Transverse colon (tissue), 4 donors: ENCODE results near the gene NAAA. TPM values are rescaled to one million over a fixed set of nuclear protein-coding genes. Genes with fewer than 3 reads are reported as not detected.

Source experiments
- DNase-seq: peaks from one replicate; pipeline ENCODE4 v3.0.0-alpha.2; 2019
- H3K27ac ChIP-seq, 4 donors: fragments of 200-600 bp; sonication (generic); 2 replicates each; pipeline ENCODE4 v1.5.1; 2016 to 2018; ENCODE audit warnings: inconsistent platforms in 4 of 4
- H3K27me3 ChIP-seq: fragments of 200-600 bp; sonication (generic); 2 replicates; pipeline ENCODE4 v1.5.1; 2017; ENCODE audit warnings: inconsistent platforms
- H3K36me3 ChIP-seq, 4 donors: fragments of 200-600 bp; sonication (generic); 2 replicates each; pipeline ENCODE4 v1.5.1; 2017 to 2019; ENCODE audit warnings: inconsistent platforms in 4 of 4
- H3K4me1 ChIP-seq, 4 donors: fragments of 200-600 bp; sonication (generic); 2 replicates each; pipeline ENCODE4 v1.5.1; 2017 to 2020; ENCODE audit warnings: inconsistent platforms in 4 of 4
- H3K4me3 ChIP-seq, 4 donors: fragments of 200-600 bp; sonication (generic); 1 replicate in 1 of 4; 2 replicates in 3 of 4; pipeline versions ENCODE4 v1.5.1 to v1.6.1; 2017 to 2019; ENCODE audit warnings: inconsistent platforms in 4 of 4
- H3K9me3 ChIP-seq, 2 donors: fragments of 200-600 bp; sonication (generic); 2 replicates each; pipeline ENCODE4 v1.5.1; 2017 to 2019; ENCODE audit warnings: inconsistent platforms in 2 of 2
- CTCF ChIP-seq, 5 experiments: fragments of 200-600 bp in 3 of 5; fragments of 450-650 bp in 2 of 5; sonication (generic) in 3 of 5; IDR thresholded peaks; 1 replicate in 2 of 5; 2 replicates in 3 of 5; pipeline ENCODE4 v1.5.1; 2016 to 2017; ENCODE audit warnings: antibody characterized with exemption in 5 of 5, inconsistent platforms in 3 of 5, mild to moderate bottlenecking in 2 of 5, moderate library complexity in 1 of 5
- EP300 ChIP-seq: sonication (generic); formaldehyde crosslinking; IDR thresholded peaks from one replicate; pipeline ENCODE4 v1.6.1; 2017; ENCODE audit warnings: antibody characterized with exemption, low read depth
- POLR2A ChIP-seq: fragments of 450-650 bp; IDR thresholded peaks from one replicate; pipeline ENCODE4 v1.6.1; 2016; ENCODE audit warnings: antibody characterized with exemption, mild to moderate bottlenecking, moderate library complexity
- POLR2AphosphoS5 ChIP-seq, 3 donors: sonication (generic); formaldehyde crosslinking; IDR thresholded peaks; one replicate each; pipeline ENCODE4 v1.6.1; 2016; ENCODE audit warnings: antibody characterized with exemption in 3 of 3
- WGBS, 2 donors: methylation state at CpG; one replicate each; pipeline ENCODE4 v1.1.5; 2018; ENCODE audit warnings: low coverage in 1 of 2; 5-methylcytosine and 5-hydroxymethylcytosine counted together
- in situ Hi-C, 4 donors: fragments of 200-750 bp; cut with MboI; loops; one replicate each; pipeline versions ENCODE4 v1.15.0 to v1.15.1; 2017; ENCODE audit warnings: low sequenced_read_pairs in 3 of 4, low pct_ligation_motif_present in 1 of 4, low pct_unique_long_range_greater_than_20kb in 1 of 4
- intact Hi-C: fragments of 100-400 bp; cut with DNase I; formaldehyde crosslinking; loops from one replicate; pipeline ENCODE4 v1.15.1; 2023; ENCODE audit warnings: low total_unique reads
- total RNA-seq, 4 donors: library from RNA; depleted of rRNA; stranded (reverse); fragments of >200 nt; gene quantifications; one replicate each; pipeline ENCODE4 v1.1.0, GENCODE V29; 2016

The NAAA gene
- total RNA-seq, 4 donors from 2014 or later, result 219 to 603 (median 461) TPM

GRCh38 chr4:75924309-75924827, 16.4 kb downstream of the NAAA start:
- Histone ChIP-seq H3K36me3 (peaks cover 0 to 15% (median 1%) of the 10 kb centered on the region in 4 donors), H3K9me3 (no peaks in the 10 kb centered on the region), H3K4me1 (peaks cover 4 to 38% (median 25%) of the 10 kb centered on the region in 4 donors), H3K27me3 (no peaks in the 10 kb centered on the region), H3K27ac (no peak overlapping the region), H3K4me3 (no peak overlapping the region)
- intact Hi-C loops, result no loop called here
- DNase-seq, result no peak
- WGBS, 2 donors, result 90 to 98% methylated on average over 4 to 5 of the region's 5 CpGs
- TF ChIP-seq POLR2A (no peak), EP300 (no peak), POLR2AphosphoS5 (IDR thresholded peaks at IDR 0.05) (no peak), CTCF (IDR thresholded peaks at IDR 0.05) (no peak)
- in situ Hi-C loops, result no loop called here

GRCh38 chr4:75922588-75922987, 18.2 kb downstream of the NAAA start:
- peaks cover 0 to 15% (median 0%) of the 10 kb centered on the region in 4 donors for H3K36me3 ChIP-seq
- in situ Hi-C loops, result no loop called here
- H3K27ac ChIP-seq, result peak overlapping the region; percentile 70 to 82 (median 80)
- H3K4me3 ChIP-seq, result no peak overlapping the region
- 91 to 100% methylated on average over 1 of the region's 1 CpG for WGBS, 2 donors
- no peaks in the 10 kb centered on the region for H3K9me3 ChIP-seq
- intact Hi-C loops, result no loop called here
- DNase-seq, result no peak
- TF ChIP-seq POLR2AphosphoS5 (IDR thresholded peaks at IDR 0.05) (no peak), EP300 (no peak), POLR2A (no peak), CTCF (IDR thresholded peaks at IDR 0.05) (no peak)
- H3K27me3 ChIP-seq, result no peaks in the 10 kb centered on the region
- H3K4me1 ChIP-seq, result peaks cover 4 to 46% (median 29%) of the 10 kb centered on the region in 4 donors

GRCh38 chr4:75921910-75922309, 18.9 kb downstream of the NAAA start:
- Histone ChIP-seq H3K27ac (peak overlapping the region; percentile 70 to 82 (median 80)), H3K36me3 (peaks cover 0 to 17% (median 0%) of the 10 kb centered on the region in 4 donors), H3K4me3 (no peak overlapping the region), H3K27me3 (no peaks in the 10 kb centered on the region), H3K9me3 (no peaks in the 10 kb centered on the region), H3K4me1 (peaks cover 4 to 50% (median 29%) of the 10 kb centered on the region in 4 donors)
- TF ChIP-seq EP300 (no peak), POLR2AphosphoS5 (IDR thresholded peaks at IDR 0.05) (peak in 1 of 3 donors; percentile 13)
- 53 to 67% methylated on average over 1 to 2 of the region's 2 CpGs for WGBS, 2 donors
- DNase-seq, result peak; percentile 47
- in situ Hi-C loops, result no loop called here
- intact Hi-C loops, result no loop called here

- intact Hi-C loops (no loop called here), in situ Hi-C loops (no loop called here)
- no peak overlapping the region for H3K4me3 ChIP-seq
- 56% methylated on average over 4 of the region's 4 CpGs; no CpG with 5 or more reads in 1 of the 2 donors for WGBS, 2 donors
- H3K9me3 ChIP-seq, result no peaks in the 10 kb centered on the region
- H3K27ac ChIP-seq, result peak overlapping the region; percentile 70 to 82 (median 80)
- peaks cover 15 to 65% (median 40%) of the 10 kb centered on the region in 4 donors for H3K4me1 ChIP-seq
- H3K27me3 ChIP-seq, result no peaks in the 10 kb centered on the region
- DNase-seq, result peak; percentile 21
- no peak for TF ChIP-seq POLR2AphosphoS5 (IDR thresholded peaks at IDR 0.05)
- TF ChIP-seq POLR2A, result no peak
- no peak for TF ChIP-seq EP300
- no peak for TF ChIP-seq CTCF (IDR thresholded peaks at IDR 0.05)
- H3K36me3 ChIP-seq, result peaks cover 0 to 15% (median 0%) of the 10 kb centered on the region in 4 donors
These were observed 20.5 kb downstream of the NAAA start for GRCh38 chr4:75920327-75920726.
